HG03196 (cell line): Measurements from ENCODE around the gene TMEM97.

Experiments used
- ATAC-seq: cut with Tn5 transposase; IDR thresholded peaks from one replicate; pipeline ENCODE4 v1.9.1; 2021; ENCODE audit not compliant: unreplicated experiment

TMEM97 gene

GRCh38 chr17:28363776-28364650 is 45.0 kb downstream of the TMEM97 start:
- no peak for ATAC-seq

- ATAC-seq = no peak
These were observed 45.8 kb downstream of the TMEM97 start, which contains the start of gene SEBOX for GRCh38 chr17:28364665-28365363. SEBOX (minus strand) TSS chr17:28365199; CDS start chr17:28365151, 48 bp downstream.

GRCh38 chr17:28365487-28365886 is 46.5 kb downstream of the TMEM97 start:
- no peak for ATAC-seq

GRCh38 chr17:28366605-28367004 is 47.6 kb downstream of the TMEM97 start:
- no peak for ATAC-seq

GRCh38 chr17:28367641-28368305 is 48.8 kb downstream of the TMEM97 start:
- ATAC-seq = no peak

- ATAC-seq = no peak
These were observed 49.4 kb downstream of the TMEM97 start for GRCh38 chr17:28368306-28368831.

GRCh38 chr17:28368915-28369683 is 50.1 kb downstream of the TMEM97 start:
- no peak for ATAC-seq

- no peak for ATAC-seq
These were observed 50.7 kb downstream of the TMEM97 start for GRCh38 chr17:28369684-28370034.

- ATAC-seq = no peak
These were observed 51.2 kb downstream of the TMEM97 start, which contains the start of gene VTN for GRCh38 chr17:28370035-28370743. VTN (minus strand) TSS chr17:28370307; CDS start chr17:28370203, 104 bp downstream.

GRCh38 chr17:28370744-28371103 is 51.7 kb downstream of the TMEM97 start:
- no peak for ATAC-seq

- ATAC-seq = peak; percentile 74
These were observed 52.5 kb downstream of the TMEM97 start, which contains the start of gene SARM1 for GRCh38 chr17:28371245-28372202. SARM1 (plus strand) TSS chr17:28371694; CDS start chr17:28372033, 339 bp downstream.

- ATAC-seq = peak; percentile 13
These were observed 53.4 kb downstream of the TMEM97 start for GRCh38 chr17:28372203-28372944.

GRCh38 chr17:28372945-28373274 is 53.9 kb downstream of the TMEM97 start:
- ATAC-seq = no peak
